22Rv1 (cell line): ENCODE results near the gene FARSA.

Source experiments
- H3K27ac ChIP-seq: fragments of 450-650 bp; 2 replicates; pipeline ENCODE4 v1.5.1; 2017
- ZFX ChIP-seq: fragments of 450-650 bp; IDR thresholded peaks from 2 replicates; pipeline ENCODE4 v1.6.1; 2017; ENCODE audit warnings: antibody characterized with exemption, borderline replicate concordance
- TF ChIP-seq, protein P1 (sequence below): fragments of 450-650 bp; IDR thresholded peaks from 2 replicates; pipeline ENCODE4 v1.5.1; 2017; ENCODE audit warnings: mild to moderate bottlenecking

The FARSA gene

DNA sequence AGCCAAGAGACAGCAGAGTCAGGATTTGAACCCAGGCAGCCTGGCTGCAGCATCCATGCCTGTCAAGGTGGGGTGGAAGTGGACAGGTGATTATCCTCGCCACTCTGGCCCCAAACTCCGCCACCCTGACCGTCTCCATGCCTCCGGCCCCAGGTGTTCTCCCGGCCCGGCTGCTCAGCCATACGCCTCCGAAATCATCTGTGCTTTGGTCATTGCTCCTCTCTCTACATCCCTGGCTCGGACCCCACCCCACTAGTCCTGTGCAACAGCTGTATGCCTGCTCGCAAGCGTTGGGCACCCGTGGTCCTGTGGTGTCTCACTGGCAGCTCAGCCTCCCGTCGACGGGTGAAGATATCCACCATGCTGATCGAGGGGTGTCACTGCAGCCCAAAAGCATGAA, 39.7 kb upstream of the FARSA start:
- no peak overlapping the region for H3K27ac ChIP-seq

GRCh38 chr19:12970070-12970820, 36.7 kb upstream of the FARSA start:
- TF ChIP-seq ZFX, result no peak
- TF ChIP-seq, protein P1, sequence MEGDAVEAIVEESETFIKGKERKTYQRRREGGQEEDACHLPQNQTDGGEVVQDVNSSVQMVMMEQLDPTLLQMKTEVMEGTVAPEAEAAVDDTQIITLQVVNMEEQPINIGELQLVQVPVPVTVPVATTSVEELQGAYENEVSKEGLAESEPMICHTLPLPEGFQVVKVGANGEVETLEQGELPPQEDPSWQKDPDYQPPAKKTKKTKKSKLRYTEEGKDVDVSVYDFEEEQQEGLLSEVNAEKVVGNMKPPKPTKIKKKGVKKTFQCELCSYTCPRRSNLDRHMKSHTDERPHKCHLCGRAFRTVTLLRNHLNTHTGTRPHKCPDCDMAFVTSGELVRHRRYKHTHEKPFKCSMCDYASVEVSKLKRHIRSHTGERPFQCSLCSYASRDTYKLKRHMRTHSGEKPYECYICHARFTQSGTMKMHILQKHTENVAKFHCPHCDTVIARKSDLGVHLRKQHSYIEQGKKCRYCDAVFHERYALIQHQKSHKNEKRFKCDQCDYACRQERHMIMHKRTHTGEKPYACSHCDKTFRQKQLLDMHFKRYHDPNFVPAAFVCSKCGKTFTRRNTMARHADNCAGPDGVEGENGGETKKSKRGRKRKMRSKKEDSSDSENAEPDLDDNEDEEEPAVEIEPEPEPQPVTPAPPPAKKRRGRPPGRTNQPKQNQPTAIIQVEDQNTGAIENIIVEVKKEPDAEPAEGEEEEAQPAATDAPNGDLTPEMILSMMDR, result no peak
- H3K27ac ChIP-seq, result no peak overlapping the region

More for the DNA sequence above, 39.7 kb upstream of the FARSA start:
- TF ChIP-seq ZFX, result no peak
- TF ChIP-seq, protein P1, result no peak

DNA sequence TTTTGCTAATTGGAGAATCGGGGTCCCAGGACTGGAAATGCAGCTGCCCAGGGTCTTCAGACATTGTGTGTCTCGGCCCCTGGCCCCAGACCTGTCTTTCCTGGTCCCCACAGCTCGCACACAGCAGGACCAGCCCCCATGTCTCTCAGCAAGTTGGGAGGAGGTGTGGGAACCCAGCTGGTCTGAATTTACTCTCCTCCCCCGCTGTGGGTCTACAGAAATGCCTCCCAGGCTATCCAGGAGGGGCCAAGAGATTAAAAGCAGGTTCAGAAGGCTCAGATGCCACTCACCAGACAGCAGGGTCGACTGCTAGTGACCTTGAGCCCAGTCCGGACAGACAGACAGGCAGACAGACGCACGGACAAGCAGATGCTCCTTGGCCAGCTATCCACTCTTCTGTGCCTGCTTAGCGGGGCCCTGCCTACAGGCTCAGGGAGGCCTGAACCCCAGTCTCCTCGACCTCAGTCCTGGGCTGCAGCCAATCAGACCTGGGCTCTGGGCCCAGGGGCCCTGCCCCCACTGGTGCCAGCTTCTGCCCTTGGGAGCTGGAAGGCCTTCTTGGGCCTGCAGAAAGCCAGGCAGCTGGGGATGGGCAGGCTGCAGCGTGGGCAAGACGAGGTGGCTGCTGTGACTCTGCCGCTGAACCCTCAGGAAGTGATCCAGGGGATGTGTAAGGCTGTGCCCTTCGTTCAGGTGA, 35.9 kb upstream of the FARSA start, which contains the start of gene DAND5:
Gene DAND5 (plus strand): TSS at position 285 of the 697 bp plus-strand sequence. CDS start 85 bp downstream, at position 370.
- no peak within 1 kb of the TSS for H3K27ac ChIP-seq
- TF ChIP-seq, protein P1, result no peak
- no peak for TF ChIP-seq ZFX

GRCh38 chr19:12967907-12968306, 34.4 kb upstream of the FARSA start:
- TF ChIP-seq, protein P1, result no peak
- no peak for TF ChIP-seq ZFX
- no peak overlapping the region for H3K27ac ChIP-seq

- TF ChIP-seq, protein P1, result no peak
- no peak for TF ChIP-seq ZFX
- H3K27ac ChIP-seq, result peak overlapping the region; percentile 68
Observed at GRCh38 chr19:12965812-12966135, 32.3 kb upstream of the FARSA start.

- no peak for TF ChIP-seq ZFX
- TF ChIP-seq, protein P1, result peak; percentile 98
- H3K27ac ChIP-seq, result peak overlapping the region; percentile 68
Observed at GRCh38 chr19:12965017-12965811, 31.7 kb upstream of the FARSA start.
